ENCODE results near the gene FAM20A.

DNA sequence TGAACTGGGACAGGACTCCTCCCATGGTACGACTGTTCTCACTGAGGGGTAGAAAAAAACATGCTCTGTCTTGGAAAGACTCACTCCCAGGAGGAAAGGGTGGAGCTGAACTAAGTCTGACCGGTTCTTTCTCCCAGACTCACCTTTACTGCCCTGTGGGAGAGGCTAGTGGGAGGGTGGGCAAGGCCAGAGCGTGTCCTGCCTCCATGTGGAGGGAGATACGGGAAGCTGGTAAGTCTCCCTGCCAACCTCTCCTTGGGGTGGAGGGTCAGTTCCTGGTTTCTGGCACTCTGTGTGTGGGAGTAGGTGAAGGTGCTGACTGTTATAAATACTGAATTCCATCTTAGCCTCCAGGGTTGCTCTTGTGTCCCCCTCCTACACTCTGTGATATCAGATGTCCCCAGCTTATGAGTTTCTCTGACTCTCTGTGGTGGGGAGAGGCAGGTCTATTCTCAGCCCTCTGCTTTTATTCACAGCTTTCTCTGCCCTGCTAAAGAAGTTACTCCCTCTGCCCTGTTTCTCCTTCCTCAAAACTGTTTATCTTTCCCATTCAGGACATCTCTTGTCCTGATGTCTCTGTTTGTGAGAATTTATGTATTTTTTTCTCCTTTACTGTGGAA lies 26.9 kb upstream of the FAM20A start:
- no peak for TF ChIP-seq EZH2 (IDR thresholded peaks at IDR 0.05; ENCODE audit: low read length, unreplicated experiment)
- TF ChIP-seq, protein P1, sequence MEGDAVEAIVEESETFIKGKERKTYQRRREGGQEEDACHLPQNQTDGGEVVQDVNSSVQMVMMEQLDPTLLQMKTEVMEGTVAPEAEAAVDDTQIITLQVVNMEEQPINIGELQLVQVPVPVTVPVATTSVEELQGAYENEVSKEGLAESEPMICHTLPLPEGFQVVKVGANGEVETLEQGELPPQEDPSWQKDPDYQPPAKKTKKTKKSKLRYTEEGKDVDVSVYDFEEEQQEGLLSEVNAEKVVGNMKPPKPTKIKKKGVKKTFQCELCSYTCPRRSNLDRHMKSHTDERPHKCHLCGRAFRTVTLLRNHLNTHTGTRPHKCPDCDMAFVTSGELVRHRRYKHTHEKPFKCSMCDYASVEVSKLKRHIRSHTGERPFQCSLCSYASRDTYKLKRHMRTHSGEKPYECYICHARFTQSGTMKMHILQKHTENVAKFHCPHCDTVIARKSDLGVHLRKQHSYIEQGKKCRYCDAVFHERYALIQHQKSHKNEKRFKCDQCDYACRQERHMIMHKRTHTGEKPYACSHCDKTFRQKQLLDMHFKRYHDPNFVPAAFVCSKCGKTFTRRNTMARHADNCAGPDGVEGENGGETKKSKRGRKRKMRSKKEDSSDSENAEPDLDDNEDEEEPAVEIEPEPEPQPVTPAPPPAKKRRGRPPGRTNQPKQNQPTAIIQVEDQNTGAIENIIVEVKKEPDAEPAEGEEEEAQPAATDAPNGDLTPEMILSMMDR (conservative IDR thresholded peaks at IDR 0.05; ENCODE audit: low read depth, low read length): no peak
